GM12892 (cell line): ENCODE results near the gene TCEAL5. TPM values are rescaled to one million over a fixed set of nuclear protein-coding genes. Genes with fewer than 3 reads are reported as not detected.
"Not testable (repeated sequence)": the region's sequence is repeated elsewhere in the genome, so short reads cannot be mapped to it uniquely, and the experiment has no call there.

Source experiments
- DNase-seq: peaks from one replicate; pipeline ENCODE4 v3.0.0; 2011; ENCODE audit not compliant: insufficient read length
- FAIRE-seq: peaks from 2 replicates; lab custom pipeline; 2011; peaks lifted over from hg19 to GRCh38; lab: Jason Lieb, UNC
- POLR2A ChIP-seq: IDR thresholded peaks from 2 replicates; pipeline ENCODE4 v1.6.1; 2011; ENCODE audit warnings: low read depth, low read length, control low read depth
- POLR2AphosphoS5 ChIP-seq: IDR thresholded peaks from 2 replicates; pipeline ENCODE4 v1.6.1; 2011; ENCODE audit warnings: low read depth, low read length, control low read depth
- TAF1 ChIP-seq: IDR thresholded peaks from 2 replicates; pipeline ENCODE4 v1.6.1; 2011; ENCODE audit warnings: low read depth, mild to moderate bottlenecking, control low read depth, low read length, borderline replicate concordance
- polyA plus RNA-seq: library from polyadenylated mRNA; unstranded; fragments of >200 nt; gene quantifications from one replicate; pipeline ENCODE4 v1.2.1, GENCODE V29; 2012; ENCODE audit warnings: missing spikeins, inconsistent platforms; ENCODE audit not compliant: missing spikeins

The TCEAL5 gene
- not detected for polyA plus RNA-seq

- no peak for TF ChIP-seq POLR2AphosphoS5
- TF ChIP-seq TAF1: no peak
- FAIRE-seq (no peak), DNase-seq (no peak)
Measured at GRCh38 chrX:103276581-103277002, at the start of gene TCEAL5. TSS of gene TCEAL5 (minus strand) at chrX:103276750. CDS start at chrX:103274563, 2,187 bp downstream.

- FAIRE-seq: no peak
- TF ChIP-seq POLR2AphosphoS5 (no peak), POLR2A (no peak), TAF1 (no peak)
- no peak for DNase-seq
Measured at GRCh38 chrX:103311399-103311780, 34.8 kb upstream of the TCEAL5 start.

DNA sequence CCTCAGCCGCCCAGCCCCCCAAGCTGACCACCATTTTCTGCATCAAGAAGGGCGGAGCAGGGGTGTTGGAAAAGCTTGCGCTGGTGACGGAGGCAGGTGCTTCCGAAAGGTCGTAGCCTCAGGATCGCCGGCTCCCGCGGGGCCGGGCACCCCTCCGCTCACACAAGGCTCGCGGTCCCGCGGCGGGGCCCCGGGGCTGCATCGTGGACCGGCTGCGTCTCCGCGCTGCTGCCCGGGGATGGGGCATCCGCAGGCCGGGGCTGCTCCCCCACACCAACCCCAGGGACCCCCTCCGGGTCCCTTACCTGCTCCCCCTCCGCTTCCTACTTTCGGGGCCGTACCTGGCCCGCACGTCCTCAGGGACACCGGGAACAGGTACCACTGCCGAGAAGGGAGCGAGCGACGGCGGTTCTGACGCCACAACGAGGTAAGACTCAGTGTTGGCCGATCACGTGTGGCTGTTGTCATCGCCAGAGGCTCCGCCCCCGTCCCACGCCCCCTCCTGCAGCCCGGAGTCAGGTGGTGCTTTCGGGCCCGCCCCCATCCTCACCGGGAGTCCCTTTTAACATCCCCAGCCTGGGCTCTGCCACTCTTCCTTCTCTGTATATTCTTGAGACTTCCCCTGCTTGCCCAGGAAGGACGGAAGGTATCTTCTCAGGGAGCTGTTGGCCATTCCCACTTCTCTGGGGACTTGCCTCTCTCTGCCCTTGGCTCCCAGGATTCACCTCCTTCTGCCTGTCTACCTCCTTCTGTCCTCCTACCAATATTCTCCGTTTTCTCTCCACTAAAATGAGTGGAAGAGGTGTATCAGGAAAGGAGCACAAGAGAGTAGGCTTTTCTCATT lies 34.2 kb upstream of the TCEAL5 start, which contains the start of gene BEX2:
Gene BEX2, minus strand, starts transcription at position 436 of the 844 bp plus-strand sequence. CDS start 1,014 bp downstream, outside the sequence.
- FAIRE-seq (no peak), DNase-seq (peak; percentile 39)
- TF ChIP-seq POLR2AphosphoS5: no peak
- no peak for TF ChIP-seq TAF1
- no peak for TF ChIP-seq POLR2A

DNA sequence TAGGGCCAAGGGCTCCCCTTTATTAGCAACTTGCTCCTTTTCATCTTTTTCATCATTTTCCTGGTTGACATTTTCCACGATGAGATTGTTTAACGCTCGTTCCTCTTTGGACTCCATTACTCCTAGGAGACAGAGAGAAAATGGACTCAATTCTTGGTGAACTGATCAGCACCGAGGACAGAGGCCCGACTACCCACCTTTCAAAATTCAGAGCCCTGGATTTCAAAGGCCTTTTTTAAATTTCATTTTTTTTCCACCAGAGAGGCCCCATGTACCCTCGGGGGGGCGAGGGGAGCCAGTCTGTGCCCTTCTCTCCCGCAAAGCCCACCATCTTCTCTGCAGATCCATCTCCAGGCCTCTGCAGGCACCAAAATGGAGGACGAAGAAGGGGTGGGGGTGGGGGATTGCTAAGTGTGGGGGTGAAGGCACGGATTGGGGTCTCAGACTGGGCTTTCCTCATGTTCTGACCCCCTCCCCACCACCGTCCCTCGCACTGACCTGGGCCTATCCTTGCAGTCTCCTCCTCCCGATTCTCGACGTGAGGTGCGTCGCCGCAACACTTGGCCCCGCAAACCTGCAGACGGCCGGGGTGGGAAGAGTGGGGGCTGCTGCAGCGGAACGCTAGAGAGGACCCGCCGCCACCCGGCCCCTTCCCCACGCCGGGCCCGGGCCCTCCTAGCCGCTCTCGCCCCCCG lies 33.5 kb upstream of the TCEAL5 start:
- DNase-seq: no peak
- TF ChIP-seq POLR2A (no peak), POLR2AphosphoS5 (no peak), TAF1 (no peak)
- no peak for FAIRE-seq

- FAIRE-seq, DNase-seq: not testable (repeated sequence)
Measured at GRCh38 chrX:103305666-103306065, 29.1 kb upstream of the TCEAL5 start.

GRCh38 chrX:103304705-103305104 lies 28.2 kb upstream of the TCEAL5 start:
- DNase-seq (no peak), FAIRE-seq (no peak)
- TF ChIP-seq TAF1 (no peak), POLR2AphosphoS5 (no peak), POLR2A (no peak)

DNA sequence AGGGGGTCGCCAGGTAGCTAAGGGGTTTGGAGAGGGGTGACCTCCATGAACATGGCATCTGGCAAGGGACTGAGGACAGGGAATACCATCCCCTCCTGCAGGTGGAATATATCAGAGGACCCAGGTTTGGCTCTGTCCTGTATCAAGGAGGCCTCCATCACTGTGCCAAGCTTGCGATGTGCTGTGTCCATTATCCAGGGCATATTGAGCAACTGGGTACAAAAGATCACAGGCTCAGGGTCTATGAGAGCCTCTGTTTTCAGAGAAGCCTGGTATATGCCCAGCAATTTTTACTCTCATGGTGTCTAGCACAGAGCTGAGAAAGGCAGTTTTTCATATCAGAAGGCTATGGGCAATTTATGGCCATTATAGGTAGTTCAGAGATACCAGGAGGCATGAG lies 16.6 kb upstream of the TCEAL5 start:
- TF ChIP-seq TAF1: no peak
- TF ChIP-seq POLR2A: no peak
- TF ChIP-seq POLR2AphosphoS5: no peak
- FAIRE-seq (no peak), DNase-seq (no peak)

DNA sequence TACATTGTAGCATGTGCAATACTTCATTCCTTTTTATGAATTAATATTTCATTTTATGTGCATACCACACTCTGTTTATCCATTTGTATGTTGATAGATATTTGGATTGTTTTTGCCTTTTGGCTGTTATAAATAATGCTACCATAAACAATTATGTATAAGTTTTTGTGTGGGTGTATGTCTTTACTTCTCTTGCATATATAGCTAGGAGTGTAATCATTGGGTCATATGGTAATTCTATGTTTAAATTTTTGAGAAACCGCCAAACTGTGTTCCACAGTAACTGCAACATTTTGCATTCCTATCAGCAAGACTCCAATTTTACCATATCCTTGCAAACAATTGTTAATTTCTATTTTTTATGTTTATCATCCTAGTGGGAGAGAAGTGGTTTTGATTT lies 3.1 kb upstream of the TCEAL5 start:
- no peak for FAIRE-seq

GRCh38 chrX:103275947-103276567 lies 493 bp downstream of the TCEAL5 start:
- no peak for TF ChIP-seq POLR2AphosphoS5
- TF ChIP-seq TAF1: no peak
- TF ChIP-seq POLR2A: no peak
- FAIRE-seq (no peak), DNase-seq (no peak)

More for the DNA sequence above, 3.1 kb upstream of the TCEAL5 start:
- no peak for TF ChIP-seq POLR2AphosphoS5
- TF ChIP-seq POLR2A: no peak
- no peak for TF ChIP-seq TAF1
- DNase-seq: no peak

DNA sequence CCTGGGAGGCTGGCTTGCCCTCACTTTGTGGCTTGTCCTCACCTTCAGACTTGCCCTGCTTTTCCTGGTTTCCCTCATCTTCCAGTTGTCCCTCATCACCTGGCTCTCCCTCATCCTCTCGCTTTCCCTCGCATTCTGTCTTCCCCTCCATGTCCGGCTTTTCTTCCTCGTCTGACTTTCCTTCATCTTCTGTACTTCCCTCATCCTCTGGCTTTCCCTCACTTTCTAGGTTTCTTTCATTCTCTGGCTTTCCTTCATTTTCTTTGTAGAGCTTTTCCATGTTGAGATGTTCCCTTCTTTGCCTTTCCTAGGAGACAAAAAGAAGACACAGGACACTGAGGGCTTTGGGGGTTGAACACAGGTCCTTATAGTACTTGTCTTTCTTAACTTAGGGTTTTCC lies 2.3 kb downstream of the TCEAL5 start:
- DNase-seq: no peak
- no peak for FAIRE-seq
- TF ChIP-seq POLR2A (no peak), POLR2AphosphoS5 (no peak), TAF1 (no peak)

GRCh38 chrX:103258275-103258674 lies 18.3 kb downstream of the TCEAL5 start:
- FAIRE-seq (no peak), DNase-seq (no peak)
- no peak for TF ChIP-seq POLR2A
